HepG2 (cell line): ENCODE results near the gene FNDC4. TPM values are rescaled to one million over a fixed set of nuclear protein-coding genes. Genes with fewer than 3 reads are reported as not detected.
A peak's percentile ranks its signal among the peaks of the same experiment; 100 is the strongest.

ENCODE experiments used
- ARID4A ChIP-seq: sonication (generic); formaldehyde crosslinking; IDR thresholded peaks from 2 replicates; pipeline ENCODE4 v1.5.0; 2020; ENCODE audit warnings: mild to moderate bottlenecking, missing genetic modification reagents, borderline replicate concordance
- BORCS8-MEF2B ChIP-seq: sonication (generic); formaldehyde crosslinking; IDR thresholded peaks from 2 replicates; pipeline ENCODE4 v1.8.0; 2022; ENCODE audit warnings: mild to moderate bottlenecking, missing genetic modification reagents
- HMGXB3 ChIP-seq: sonication (generic); formaldehyde crosslinking; IDR thresholded peaks from 2 replicates; pipeline ENCODE4 v1.4.0; 2020; ENCODE audit warnings: missing genetic modification reagents, borderline replicate concordance
- KAT8 ChIP-seq: IDR thresholded peaks from 2 replicates; pipeline ENCODE4 v1.6.1; 2016; ENCODE audit warnings: missing genetic modification reagents, missing compliant biosample characterization
- KDM5B ChIP-seq: sonication (generic); formaldehyde crosslinking; IDR thresholded peaks from 2 replicates; pipeline ENCODE4 v1.4.0; 2020; ENCODE audit warnings: missing genetic modification reagents, mild to moderate bottlenecking, borderline replicate concordance
- MAZ ChIP-seq, 2 experiments: sonication (generic) in 1 of 2; formaldehyde crosslinking in 1 of 2; IDR thresholded peaks; 2 replicates each; pipeline versions ENCODE4 v1.5.0 to v1.6.1; 2012 to 2020; ENCODE audit warnings: low read depth in 2 of 2, mild to moderate bottlenecking in 2 of 2, borderline replicate concordance in 1 of 2, improper control_type of control experiment in 1 of 2, low read length in 1 of 2, missing genetic modification reagents in 1 of 2, moderate library complexity in 1 of 2
- POLR2A ChIP-seq, 2 experiments: IDR thresholded peaks; 2 replicates each; pipeline ENCODE4 v1.6.1; 2011; ENCODE audit warnings: low read depth in 2 of 2, low read length in 2 of 2, mild to moderate bottlenecking in 1 of 2, moderate library complexity in 1 of 2; ENCODE audit not compliant: insufficient read depth in 1 of 2
- STAG1 ChIP-seq: sonication (generic); formaldehyde crosslinking; IDR thresholded peaks from 2 replicates; pipeline ENCODE4 v1.4.0; 2020; ENCODE audit warnings: missing genetic modification reagents
- TP53 ChIP-seq: sonication (generic); formaldehyde crosslinking; conservative IDR thresholded peaks from 2 replicates; pipeline ENCODE4 v1.4.0; 2020; ENCODE audit warnings: missing genetic modification reagents
- ZNF382 ChIP-seq: sonication (generic); formaldehyde crosslinking; IDR thresholded peaks from 2 replicates; pipeline ENCODE4 v1.5.0; 2020; ENCODE audit warnings: missing genetic modification reagents, mild to moderate bottlenecking, borderline replicate concordance
- ZNF567 ChIP-seq: sonication (generic); formaldehyde crosslinking; IDR thresholded peaks from 2 replicates; pipeline ENCODE4 v1.8.1; 2023; ENCODE audit warnings: mild to moderate bottlenecking, missing genetic modification reagents, borderline replicate concordance
- ZNF605 ChIP-seq: sonication (generic); formaldehyde crosslinking; IDR thresholded peaks from 2 replicates; pipeline ENCODE4 v1.8.0; 2022; ENCODE audit warnings: mild to moderate bottlenecking, missing genetic modification reagents
- ZNF629 ChIP-seq: sonication (generic); formaldehyde crosslinking; conservative IDR thresholded peaks from 2 replicates; pipeline ENCODE4 v1.5.0; 2020; ENCODE audit warnings: missing genetic modification reagents
- ZNF652 ChIP-seq: IDR thresholded peaks from 2 replicates; pipeline ENCODE4 v1.6.1; 2016; ENCODE audit warnings: low read depth, borderline replicate concordance
- ZNF713 ChIP-seq: sonication (generic); formaldehyde crosslinking; IDR thresholded peaks from 2 replicates; pipeline ENCODE4 v1.4.0; 2020; ENCODE audit warnings: mild to moderate bottlenecking, missing genetic modification reagents
- ZSCAN21 ChIP-seq: sonication (generic); formaldehyde crosslinking; IDR thresholded peaks from 2 replicates; pipeline ENCODE4 v1.8.0; 2022; ENCODE audit warnings: mild to moderate bottlenecking, missing genetic modification reagents, moderate library complexity, borderline replicate concordance
- polyA plus RNA-seq, 8 experiments: library from polyadenylated mRNA; depleted of rRNA in 3 of 8; stranded (reverse) in 7 of 8; unstranded in 1 of 8; fragments of >200 nt; fragmentation: Illumina TruSeq in 4 of 8; extraction: Trizol in 4 of 8; gene quantifications; 2 replicates each; pipeline versions ENCODE4 v1.2.1 to v1.2.3, GENCODE V29; 2011 to 2016; ENCODE audit warnings: low read depth in 4 of 8, missing spikeins in 1 of 8, mixed read lengths in 1 of 8; ENCODE audit not compliant: insufficient read depth in 1 of 8
- total RNA-seq, 5 experiments: library from RNA; depleted of rRNA; stranded (reverse); fragments of >200 nt; fragmentation: Illumina TruSeq; extraction: Trizol; gene quantifications; 2 replicates each; pipeline ENCODE4 v1.2.3, GENCODE V29; 2016; ENCODE audit warnings: low read depth in 1 of 5
- TF ChIP-seq, protein P1 (sequence below): sonication (generic); formaldehyde crosslinking; conservative IDR thresholded peaks from 2 replicates; pipeline ENCODE4 v1.4.0; 2020; ENCODE audit warnings: mild to moderate bottlenecking, missing genetic modification reagents, moderate library complexity

FNDC4 gene
- total and polyA plus RNA-seq, 2 of the 13 experiments (the other 11 are each of a cell fraction or from before 2014, with no cell fraction given): 9.0 to 17.4 TPM

- TF ChIP-seq HMGXB3 (CRISPR knock-in tag) (no peak), STAG1 (peak; percentile 41; the same call in 1 of the 2 replicates), ZNF605 (CRISPR knock-in tag) (no peak), KDM5B (CRISPR knock-in tag) (no peak; the same call in 1 of the 2 replicates), POLR2A (IDR thresholded peaks at IDR 0.05; ENCODE audit: insufficient read depth in 1 of 2, low read depth in 2 of 2, low read length in 2 of 2) (no peak), TP53 (CRISPR knock-in tag) (no peak), BORCS8-MEF2B (no peak), ZNF382 (CRISPR knock-in tag) (no peak), ZNF652 (CRISPR knock-in tag) (no peak), ZNF629 (no peak), ZNF713 (CRISPR knock-in tag) (0 out of 2 replicates have a peak, but pooled peaks have one; percentile 72), ZNF567 (CRISPR knock-in tag) (0 out of 2 replicates have a peak, but pooled peaks have one; percentile 42), ARID4A (CRISPR knock-in tag) (no peak), KAT8 (CRISPR knock-in tag) (no peak), ZSCAN21 (CRISPR knock-in tag) (no peak), MAZ (IDR thresholded peaks at IDR 0.05; ENCODE audit: borderline replicate concordance, low read depth, low read length) (no peak), MAZ (CRISPR knock-in tag; IDR thresholded peaks at IDR 0.05; ENCODE audit: low read depth) (peak; percentile 3; the same call in 1 of the 2 replicates)
- TF ChIP-seq, protein P1, sequence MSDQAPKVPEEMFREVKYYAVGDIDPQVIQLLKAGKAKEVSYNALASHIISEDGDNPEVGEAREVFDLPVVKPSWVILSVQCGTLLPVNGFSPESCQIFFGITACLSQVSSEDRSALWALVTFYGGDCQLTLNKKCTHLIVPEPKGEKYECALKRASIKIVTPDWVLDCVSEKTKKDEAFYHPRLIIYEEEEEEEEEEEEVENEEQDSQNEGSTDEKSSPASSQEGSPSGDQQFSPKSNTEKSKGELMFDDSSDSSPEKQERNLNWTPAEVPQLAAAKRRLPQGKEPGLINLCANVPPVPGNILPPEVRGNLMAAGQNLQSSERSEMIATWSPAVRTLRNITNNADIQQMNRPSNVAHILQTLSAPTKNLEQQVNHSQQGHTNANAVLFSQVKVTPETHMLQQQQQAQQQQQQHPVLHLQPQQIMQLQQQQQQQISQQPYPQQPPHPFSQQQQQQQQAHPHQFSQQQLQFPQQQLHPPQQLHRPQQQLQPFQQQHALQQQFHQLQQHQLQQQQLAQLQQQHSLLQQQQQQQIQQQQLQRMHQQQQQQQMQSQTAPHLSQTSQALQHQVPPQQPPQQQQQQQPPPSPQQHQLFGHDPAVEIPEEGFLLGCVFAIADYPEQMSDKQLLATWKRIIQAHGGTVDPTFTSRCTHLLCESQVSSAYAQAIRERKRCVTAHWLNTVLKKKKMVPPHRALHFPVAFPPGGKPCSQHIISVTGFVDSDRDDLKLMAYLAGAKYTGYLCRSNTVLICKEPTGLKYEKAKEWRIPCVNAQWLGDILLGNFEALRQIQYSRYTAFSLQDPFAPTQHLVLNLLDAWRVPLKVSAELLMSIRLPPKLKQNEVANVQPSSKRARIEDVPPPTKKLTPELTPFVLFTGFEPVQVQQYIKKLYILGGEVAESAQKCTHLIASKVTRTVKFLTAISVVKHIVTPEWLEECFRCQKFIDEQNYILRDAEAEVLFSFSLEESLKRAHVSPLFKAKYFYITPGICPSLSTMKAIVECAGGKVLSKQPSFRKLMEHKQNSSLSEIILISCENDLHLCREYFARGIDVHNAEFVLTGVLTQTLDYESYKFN (CRISPR knock-in tag): no peak
Observed at GRCh38 chr2:27489118-27489497, 5.9 kb downstream of the FNDC4 start (continued).
